Astrocyte (in vitro differentiated cells and primary cell): ENCODE measurements around the gene SOX2.

Experiments
- CTCF ChIP-seq: IDR thresholded peaks from 2 replicates; pipeline ENCODE4 v1.5.1; 2011; ENCODE audit warnings: low read depth, mild to moderate bottlenecking, inconsistent platforms, low read length, moderate library complexity; ENCODE audit not compliant: insufficient read depth
- EZH2 ChIP-seq: IDR thresholded peaks from 2 replicates; pipeline ENCODE4 v1.6.1; 2012; ENCODE audit warnings: mild to moderate bottlenecking, low read length, inconsistent platforms; ENCODE audit not compliant: insufficient read depth

GRCh38 chr3:181713676-181714612 lies 2.2 kb downstream of the SOX2 start:
- no peak for TF ChIP-seq EZH2
- no peak for TF ChIP-seq CTCF
